Measurements from ENCODE around the gene FTCDNL1. TPM values are rescaled to one million over a fixed set of nuclear protein-coding genes. Genes with fewer than 3 reads are reported as not detected.

FTCDNL1 gene
- total RNA-seq, 1 experiment from 2014 or later = 2.7 TPM

GRCh38 chr2:199792381-199792780 is 58.6 kb downstream of the FTCDNL1 start:
- no peak for TF ChIP-seq EZH2 (IDR thresholded peaks at IDR 0.05; ENCODE audit: low read depth)
- TF ChIP-seq, protein P1, sequence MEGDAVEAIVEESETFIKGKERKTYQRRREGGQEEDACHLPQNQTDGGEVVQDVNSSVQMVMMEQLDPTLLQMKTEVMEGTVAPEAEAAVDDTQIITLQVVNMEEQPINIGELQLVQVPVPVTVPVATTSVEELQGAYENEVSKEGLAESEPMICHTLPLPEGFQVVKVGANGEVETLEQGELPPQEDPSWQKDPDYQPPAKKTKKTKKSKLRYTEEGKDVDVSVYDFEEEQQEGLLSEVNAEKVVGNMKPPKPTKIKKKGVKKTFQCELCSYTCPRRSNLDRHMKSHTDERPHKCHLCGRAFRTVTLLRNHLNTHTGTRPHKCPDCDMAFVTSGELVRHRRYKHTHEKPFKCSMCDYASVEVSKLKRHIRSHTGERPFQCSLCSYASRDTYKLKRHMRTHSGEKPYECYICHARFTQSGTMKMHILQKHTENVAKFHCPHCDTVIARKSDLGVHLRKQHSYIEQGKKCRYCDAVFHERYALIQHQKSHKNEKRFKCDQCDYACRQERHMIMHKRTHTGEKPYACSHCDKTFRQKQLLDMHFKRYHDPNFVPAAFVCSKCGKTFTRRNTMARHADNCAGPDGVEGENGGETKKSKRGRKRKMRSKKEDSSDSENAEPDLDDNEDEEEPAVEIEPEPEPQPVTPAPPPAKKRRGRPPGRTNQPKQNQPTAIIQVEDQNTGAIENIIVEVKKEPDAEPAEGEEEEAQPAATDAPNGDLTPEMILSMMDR (conservative IDR thresholded peaks at IDR 0.05) = no peak
- DNase-seq = no peak
- Histone ChIP-seq H4K20me1 (ENCODE audit: insufficient read depth) (no peaks in the 10 kb centered on the region), H3K27ac (no peak overlapping the region), H3K4me1 (replicated peaks; ENCODE audit: insufficient read depth) (no peaks in the 10 kb centered on the region), H3K4me3 (no peak overlapping the region), H2AFZ (no peak overlapping the region), H3K79me2 (ENCODE audit: low read depth) (no peaks in the 10 kb centered on the region), H3K9me3 (ENCODE audit: insufficient read depth, low read depth) (no peaks in the 10 kb centered on the region), H3K9me2 (ENCODE audit: insufficient read depth) (no peaks in the 10 kb centered on the region), H3K4me2 (no peak overlapping the region), H3K36me3 (ENCODE audit: low read depth) (no peaks in the 10 kb centered on the region), H3K27me3 (ENCODE audit: insufficient read depth, low read depth) (no peaks in the 10 kb centered on the region), H3F3A (ENCODE audit: insufficient read depth, low read depth) (no peaks in the 10 kb centered on the region)
- ChIA-PET POLR2A (ENCODE audit: unreplicated experiment) (no interaction called here), CTCF (no interaction called here)
- intact Hi-C loops (cut with micrococcal nuclease; ENCODE audit: unreplicated experiment) = no loop called here
- no TSS peak for BruUV-seq (replicated peaks)

GRCh38 chr2:199791326-199791725 is 59.7 kb downstream of the FTCDNL1 start:
- no TSS peak for BruUV-seq (replicated peaks)
- Histone ChIP-seq H3K9me2 (ENCODE audit: insufficient read depth) (no peaks in the 10 kb centered on the region), H3K27ac (no peak overlapping the region), H2AFZ (no peak overlapping the region), H3K4me2 (no peak overlapping the region), H4K20me1 (ENCODE audit: insufficient read depth) (no peaks in the 10 kb centered on the region), H3K36me3 (ENCODE audit: low read depth) (no peaks in the 10 kb centered on the region), H3K9me3 (ENCODE audit: insufficient read depth, low read depth) (no peaks in the 10 kb centered on the region), H3K79me2 (ENCODE audit: low read depth) (no peaks in the 10 kb centered on the region), H3K27me3 (ENCODE audit: insufficient read depth, low read depth) (no peaks in the 10 kb centered on the region), H3F3A (ENCODE audit: insufficient read depth, low read depth) (no peaks in the 10 kb centered on the region), H3K4me1 (replicated peaks; ENCODE audit: insufficient read depth) (no peaks in the 10 kb centered on the region), H3K4me3 (no peak overlapping the region)
- DNase-seq = no peak
- ChIA-PET POLR2A (ENCODE audit: unreplicated experiment) (no interaction called here), CTCF (no interaction called here)
- intact Hi-C loops (cut with micrococcal nuclease; ENCODE audit: unreplicated experiment) = no loop called here
- no peak for TF ChIP-seq EZH2 (IDR thresholded peaks at IDR 0.05; ENCODE audit: low read depth)
- TF ChIP-seq, protein P1 (conservative IDR thresholded peaks at IDR 0.05) = no peak

DNA sequence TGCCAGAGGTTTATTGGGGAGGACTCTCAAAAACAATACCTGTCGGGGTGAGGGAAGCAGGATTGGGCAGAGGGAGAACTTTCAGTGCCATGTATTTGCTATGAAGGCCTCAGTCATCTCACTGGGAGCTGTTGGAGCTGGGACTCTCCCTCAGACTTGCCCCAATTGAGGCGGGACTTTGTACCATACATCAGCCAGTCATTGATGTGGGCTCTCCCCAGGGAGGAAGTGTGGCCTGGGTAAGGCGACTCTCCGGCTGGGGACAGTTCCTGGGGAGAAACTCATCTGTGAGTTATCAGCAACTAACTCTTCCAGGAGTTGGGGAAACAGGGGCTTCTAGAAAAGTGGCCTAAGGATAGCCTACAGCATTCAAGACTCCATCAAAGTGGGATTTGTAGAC is 66.5 kb downstream of the FTCDNL1 start:
- POLR2A ChIA-PET (ENCODE audit: unreplicated experiment) = no interaction called here
- Histone ChIP-seq H3K27ac (no peak overlapping the region), H2AFZ (no peak overlapping the region), H3K9me2 (ENCODE audit: insufficient read depth) (no peaks in the 10 kb centered on the region), H3K4me2 (no peak overlapping the region), H3K27me3 (ENCODE audit: insufficient read depth, low read depth) (no peaks in the 10 kb centered on the region), H3K4me3 (no peak overlapping the region), H3K79me2 (ENCODE audit: low read depth) (no peaks in the 10 kb centered on the region), H3K9me3 (ENCODE audit: insufficient read depth, low read depth) (no peaks in the 10 kb centered on the region), H3K4me1 (replicated peaks; ENCODE audit: insufficient read depth) (no peaks in the 10 kb centered on the region), H3K36me3 (ENCODE audit: low read depth) (no peaks in the 10 kb centered on the region), H4K20me1 (ENCODE audit: insufficient read depth) (no peaks in the 10 kb centered on the region), H3F3A (ENCODE audit: insufficient read depth, low read depth) (no peaks in the 10 kb centered on the region)
- no peak for DNase-seq
- no TSS peak for BruUV-seq (replicated peaks)
- CTCF ChIA-PET = no interaction called here
- intact Hi-C loops (cut with micrococcal nuclease; ENCODE audit: unreplicated experiment) = no loop called here
- TF ChIP-seq, protein P1 (conservative IDR thresholded peaks at IDR 0.05) = no peak
- no peak for TF ChIP-seq EZH2 (IDR thresholded peaks at IDR 0.05; ENCODE audit: low read depth)

Data from PC-9 (cell line).